ENCODE measurements around the gene SLC25A36. TPM values are rescaled to one million over a fixed set of nuclear protein-coding genes. Genes with fewer than 3 reads are reported as not detected.

Gene SLC25A36
- total and polyA plus RNA-seq, 2 of the 4 experiments (the other 2 are of a cell fraction), result 31.3 to 76.7 TPM

GRCh38 chr3:141019244-141019643, 77.6 kb downstream of the SLC25A36 start:
- in situ Hi-C loops (cut with MboI; ENCODE audit: low sequenced_read_pairs) (no loop called here), intact Hi-C loops (cut with micrococcal nuclease) (no loop called here), dilution Hi-C loops (cut with HindIII; ENCODE audit: low sequenced_read_pairs, unreplicated experiment) (no loop called here)
- BruUV-seq (replicated peaks), result no TSS peak
- ChIA-PET POLR2A (ENCODE audit: unreplicated experiment) (no interaction called here), CTCF (no interaction called here)
- Histone ChIP-seq H2AK9ac (replicated peaks; ENCODE audit: low read depth, low read length, poor library complexity) (peak overlapping the region; percentile 71), H3K4me2 (ENCODE audit: low read depth, low read length) (no peak overlapping the region), H3K79me1 (ENCODE audit: low read depth in 1 of 2, low read length in 2 of 2) (no peaks in the 10 kb centered on the region), H3K56ac (ENCODE audit: extremely low read depth, insufficient read depth, low read length) (no peak overlapping the region), H3K36me3 (ENCODE audit: control insufficient read depth, insufficient read depth, low read length) (no peaks in the 10 kb centered on the region), H2AFZ (replicated peaks; ENCODE audit: low read length, poor library complexity) (no peak overlapping the region), H4K8ac (ENCODE audit: low read depth in 2 of 2, low read length in 2 of 2) (no peak overlapping the region), H4K91ac (ENCODE audit: insufficient read depth, low read depth, low read length) (no peak overlapping the region), H3K27me3 (ENCODE audit: control insufficient read depth, insufficient read depth, low read length) (peaks cover 4% of the 10 kb centered on the region; the same call in 1 of the 2 replicates), H4K20me1 (ENCODE audit: insufficient read depth, low read length) (no peaks in the 10 kb centered on the region), H3K23ac (ENCODE audit: low read depth, low read length) (no peak overlapping the region), H3K9me3 (ENCODE audit: control insufficient read depth, insufficient read depth, low read length) (no peaks in the 10 kb centered on the region), H3K18ac (ENCODE audit: low read depth, low read length) (no peak overlapping the region), H3K14ac (replicated peaks; ENCODE audit: low read depth, low read length) (no peak overlapping the region), H3K4me3 (ENCODE audit: insufficient read depth, low read depth, low read length) (no peak overlapping the region), H3K9me1 (ENCODE audit: insufficient read depth, low read length) (no peaks in the 10 kb centered on the region), H2BK20ac (ENCODE audit: low read depth, low read length) (no peak overlapping the region), H2BK15ac (ENCODE audit: low read depth, low read length) (no peak overlapping the region), H3K4me1 (ENCODE audit: control insufficient read depth, insufficient read depth, low read length) (no peaks in the 10 kb centered on the region), H3K9ac (ENCODE audit: low read depth, low read length) (no peak overlapping the region), H4K5ac (ENCODE audit: low read depth, low read length) (no peak overlapping the region), H2BK5ac (ENCODE audit: low read depth, low read length, poor library complexity, severe bottlenecking) (no peak overlapping the region), H2AK5ac (ENCODE audit: low read depth, low read length) (no peak overlapping the region), H2BK120ac (ENCODE audit: low read depth, low read length) (no peak overlapping the region), H3K27ac (ENCODE audit: insufficient read depth, low read length) (no peak overlapping the region), H3K4ac (ENCODE audit: low read depth, low read length) (no peak overlapping the region)
- 88% methylated on average over 15 of the region's 19 CpGs; no CpG with 5 or more reads in 1 of the 2 experiments for WGBS, 2 experiments (ENCODE audit: extremely low coverage in 2 of 2, insufficient read length in 1 of 2)
- no peak for TF ChIP-seq RAD21 (IDR thresholded peaks at IDR 0.05; ENCODE audit: low read length)
- TF ChIP-seq CHD1 (IDR thresholded peaks at IDR 0.05; ENCODE audit: low read depth, low read length), result no peak
- TF ChIP-seq MAFK (IDR thresholded peaks at IDR 0.05; ENCODE audit: low read depth, low read length), result no peak
- no peak for TF ChIP-seq MAZ (IDR thresholded peaks at IDR 0.05; ENCODE audit: borderline replicate concordance, low read depth, low read length)
- TF ChIP-seq USF2 (IDR thresholded peaks at IDR 0.05; ENCODE audit: low read depth, low read length), result no peak
- no peak for TF ChIP-seq ELK1 (IDR thresholded peaks at IDR 0.05; ENCODE audit: borderline replicate concordance, low read depth, low read length)
- TF ChIP-seq POLR2A (IDR thresholded peaks at IDR 0.05; ENCODE audit: low read depth, low read length), result no peak
- TF ChIP-seq FOS (IDR thresholded peaks at IDR 0.05; ENCODE audit: low read depth, low read length), result no peak
- TF ChIP-seq MXI1 (IDR thresholded peaks at IDR 0.05; ENCODE audit: borderline replicate concordance, low read depth, low read length), result no peak
- TF ChIP-seq SMC3 (IDR thresholded peaks at IDR 0.05; ENCODE audit: low read depth, low read length), result no peak
- TF ChIP-seq CEBPB (IDR thresholded peaks at IDR 0.05; ENCODE audit: low read depth, low read length), result no peak
- TF ChIP-seq RFX5 (IDR thresholded peaks at IDR 0.05; ENCODE audit: low read depth, low read length), result no peak
- no peak for TF ChIP-seq BHLHE40 (IDR thresholded peaks at IDR 0.05; ENCODE audit: low read depth, low read length)
- no peak for ATAC-seq (ENCODE audit: low read depth)
- DNase-seq, result no peak

Data from IMR-90 (cell line).